OCI-LY3 (cell line): Measurements from ENCODE around the gene CALHM6.

Experiments
- CTCF ChIP-seq: fragments of 200-600, 300-600 bp; sonication (generic); IDR thresholded peaks from 2 replicates; pipeline ENCODE4 v1.5.1; 2014; ENCODE audit warnings: antibody characterized with exemption, low read length, low read depth
- EZH2phosphoT487 ChIP-seq: fragments of 200-600 bp; shearing (Covaris generic); IDR thresholded peaks from 2 replicates; pipeline ENCODE4 v1.6.1; 2018; ENCODE audit warnings: antibody characterized with exemption, mixed run types, low read depth

- TF ChIP-seq CTCF, result no peak
- no peak for TF ChIP-seq EZH2phosphoT487
These were observed 39.8 kb downstream of the CALHM6 start for GRCh38 chr6:116500969-116501433.
